Loucy (cell line): ENCODE measurements around the gene FMNL2.

Source experiments
- H2AFZ ChIP-seq: fragments of 200-600 bp; sonication (generic); 2 replicates; pipeline ENCODE4 v1.6.0; 2016; ENCODE audit warnings: antibody characterized with exemption, mild to moderate bottlenecking, low read length, moderate library complexity
- H3F3A ChIP-seq: fragments of 200-600 bp; 2 replicates; pipeline ENCODE4 v1.6.0; 2016; ENCODE audit warnings: antibody characterized with exemption, low read depth, mild to moderate bottlenecking
- H3K27me3 ChIP-seq: fragments of 200-600 bp; sonication (generic); 2 replicates; pipeline ENCODE4 v1.6.1; 2014; ENCODE audit warnings: low read length, mild to moderate bottlenecking; ENCODE audit not compliant: insufficient read depth, poor library complexity, severe bottlenecking
- H3K36me3 ChIP-seq: fragments of 200-600 bp; sonication (generic); 2 replicates; pipeline ENCODE4 v1.6.1; 2016; ENCODE audit warnings: low read length; ENCODE audit not compliant: insufficient read depth
- H3K4me1 ChIP-seq: fragments of 200-600 bp; sonication (generic); 2 replicates; pipeline ENCODE4 v1.5.1; 2014; ENCODE audit warnings: low read length, mild to moderate bottlenecking; ENCODE audit not compliant: insufficient read depth, poor library complexity, severe bottlenecking
- H3K4me2 ChIP-seq: fragments of 200-600 bp; sonication (generic); 2 replicates; pipeline ENCODE4 v1.6.0; 2014; ENCODE audit warnings: antibody characterized with exemption, low read length, low read depth, mild to moderate bottlenecking; ENCODE audit not compliant: poor library complexity, severe bottlenecking
- H3K4me3 ChIP-seq: fragments of 200-600 bp; sonication (generic); 2 replicates; pipeline ENCODE4 v1.5.1; 2014; ENCODE audit warnings: low read length, mild to moderate bottlenecking, mixed read lengths; ENCODE audit not compliant: poor library complexity, severe bottlenecking
- H3K79me2 ChIP-seq: fragments of 200-600 bp; sonication (generic); 2 replicates; pipeline ENCODE4 v1.6.1; 2014; ENCODE audit warnings: low read length; ENCODE audit not compliant: insufficient read depth
- H3K9ac ChIP-seq: fragments of 200-600 bp; sonication (generic); 2 replicates; pipeline ENCODE4 v1.6.0; 2014; ENCODE audit warnings: mild to moderate bottlenecking, low read depth, low read length, moderate library complexity; ENCODE audit not compliant: poor library complexity, severe bottlenecking
- H3K9me2 ChIP-seq: fragments of 200-600 bp; sonication (generic); replicated peaks from 2 replicates; pipeline ENCODE4 v1.6.1; 2016; ENCODE audit warnings: low read depth, low read length, mixed read lengths
- H3K9me3 ChIP-seq: fragments of 200-600 bp; sonication (generic); 2 replicates; pipeline ENCODE4 v1.6.1; 2014; ENCODE audit warnings: mild to moderate bottlenecking, antibody characterized with exemption, low read length, low read depth; ENCODE audit not compliant: insufficient read depth
- H4K20me1 ChIP-seq: fragments of 200-600 bp; sonication (generic); 2 replicates; pipeline ENCODE4 v1.6.0; 2014; ENCODE audit warnings: antibody characterized with exemption, low read length, mild to moderate bottlenecking; ENCODE audit not compliant: insufficient read depth, poor library complexity, severe bottlenecking
- CTCF ChIP-seq: fragments of 200-600 bp; sonication (generic); conservative IDR thresholded peaks from 2 replicates; pipeline ENCODE4 v1.5.1; 2014; ENCODE audit warnings: mild to moderate bottlenecking, antibody characterized with exemption, low read length
- EZH2phosphoT487 ChIP-seq: fragments of 200-600 bp; IDR thresholded peaks from 2 replicates; pipeline ENCODE4 v1.6.1; 2018; ENCODE audit warnings: antibody characterized with exemption, mild to moderate bottlenecking, moderate library complexity, borderline replicate concordance

The FMNL2 gene

GRCh38 chr2:152342259-152343046 is 7.5 kb downstream of the FMNL2 start:
- no peak overlapping the region for H3K9ac ChIP-seq
- TF ChIP-seq CTCF = no peak
- no peak for TF ChIP-seq EZH2phosphoT487
- H3K4me3 ChIP-seq = no peak overlapping the region
- H3K79me2 ChIP-seq = no peaks in the 10 kb centered on the region
- H2AFZ ChIP-seq = no peak overlapping the region
- H3K4me1 ChIP-seq = no peaks in the 10 kb centered on the region
- H3F3A ChIP-seq = no peaks in the 10 kb centered on the region
- no peak overlapping the region for H3K4me2 ChIP-seq
- H3K9me3 ChIP-seq = no peaks in the 10 kb centered on the region
- no peaks in the 10 kb centered on the region for H3K27me3 ChIP-seq
- no peaks in the 10 kb centered on the region for H3K36me3 ChIP-seq
- no peaks in the 10 kb centered on the region for H3K9me2 ChIP-seq
- H4K20me1 ChIP-seq = no peaks in the 10 kb centered on the region

GRCh38 chr2:152343426-152343825 is 8.5 kb downstream of the FMNL2 start:
- Histone ChIP-seq H3K4me3 (no peak overlapping the region), H3K9me2 (no peaks in the 10 kb centered on the region), H4K20me1 (no peaks in the 10 kb centered on the region), H3K4me2 (no peak overlapping the region), H3K9ac (no peak overlapping the region), H2AFZ (no peak overlapping the region), H3K9me3 (no peaks in the 10 kb centered on the region), H3K36me3 (no peaks in the 10 kb centered on the region), H3K4me1 (no peaks in the 10 kb centered on the region), H3F3A (no peaks in the 10 kb centered on the region), H3K27me3 (no peaks in the 10 kb centered on the region), H3K79me2 (no peaks in the 10 kb centered on the region)
- TF ChIP-seq EZH2phosphoT487 (no peak), CTCF (no peak)

GRCh38 chr2:152344579-152345195 is 9.7 kb downstream of the FMNL2 start:
- H3K27me3 ChIP-seq = no peaks in the 10 kb centered on the region
- H3K4me2 ChIP-seq = no peak overlapping the region
- H3F3A ChIP-seq = no peaks in the 10 kb centered on the region
- H3K9me3 ChIP-seq = no peaks in the 10 kb centered on the region
- H3K36me3 ChIP-seq = no peaks in the 10 kb centered on the region
- H3K9ac ChIP-seq = no peak overlapping the region
- no peak overlapping the region for H3K4me3 ChIP-seq
- no peaks in the 10 kb centered on the region for H3K9me2 ChIP-seq
- H3K4me1 ChIP-seq = no peaks in the 10 kb centered on the region
- no peak overlapping the region for H2AFZ ChIP-seq
- H3K79me2 ChIP-seq = no peaks in the 10 kb centered on the region
- TF ChIP-seq EZH2phosphoT487 = no peak
- TF ChIP-seq CTCF = no peak
- no peaks in the 10 kb centered on the region for H4K20me1 ChIP-seq
